Gastroesophageal sphincter (tissue), 4 donors: ENCODE measurements around the gene LDB3. TPM values are rescaled to one million over a fixed set of nuclear protein-coding genes. Genes with fewer than 3 reads are reported as not detected.

Source experiments
- ATAC-seq: fragments of 150-250 bp; one replicate; pipeline ENCODE4 v1.9.1; 2016; ENCODE audit warnings: mild to moderate bottlenecking, moderate library complexity
- H3K27ac ChIP-seq, 4 donors: fragments of 200-600 bp; sonication (generic) in 3 of 4; 1 replicate in 3 of 4; 2 replicates in 1 of 4; pipeline ENCODE4 v1.5.1; 2016 to 2019
- H3K27me3 ChIP-seq: fragments of 200-600 bp; sonication (generic); one replicate; pipeline ENCODE4 v1.5.1; 2019
- H3K36me3 ChIP-seq, 2 donors: fragments of 200-600 bp; sonication (generic); one replicate each; pipeline ENCODE4 v1.5.1; 2019; ENCODE audit warnings: control low read depth in 1 of 2
- H3K4me1 ChIP-seq, 3 donors: fragments of 200-600 bp; sonication (generic); 1 replicate in 2 of 3; 2 replicates in 1 of 3; pipeline ENCODE4 v1.5.1; 2016 to 2019; ENCODE audit warnings: control low read depth in 2 of 3
- H3K4me3 ChIP-seq, 2 donors: fragments of 200-600 bp; sonication (generic); one replicate each; pipeline ENCODE4 v1.5.1; 2019; ENCODE audit warnings: mild to moderate bottlenecking in 1 of 2, moderate library complexity in 1 of 2
- H3K9me3 ChIP-seq, 3 donors: fragments of 200-600 bp; sonication (generic); one replicate each; pipeline ENCODE4 v1.5.1; 2017 to 2019; ENCODE audit warnings: control low read depth in 2 of 3
- EP300 ChIP-seq: sonication (generic); formaldehyde crosslinking; IDR thresholded peaks from one replicate; pipeline ENCODE4 v1.6.1; 2017; ENCODE audit warnings: antibody characterized with exemption, mild to moderate bottlenecking
- POLR2A ChIP-seq, 2 donors: fragments of 450-650 bp; IDR thresholded peaks; one replicate each; pipeline ENCODE4 v1.6.1; 2017; ENCODE audit warnings: antibody characterized with exemption in 2 of 2, mild to moderate bottlenecking in 2 of 2, moderate library complexity in 1 of 2
- POLR2AphosphoS5 ChIP-seq: sonication (generic); formaldehyde crosslinking; IDR thresholded peaks from one replicate; pipeline ENCODE4 v1.6.1; 2017; ENCODE audit warnings: antibody characterized with exemption
- WGBS, 2 donors: methylation state at CpG; one replicate each; pipeline ENCODE4 v1.1.5; 2018; ENCODE audit warnings: low coverage in 1 of 2; 5-methylcytosine and 5-hydroxymethylcytosine counted together
- total RNA-seq, 4 donors: library from RNA; depleted of rRNA; stranded (reverse); fragments of >200 nt; gene quantifications; one replicate each; pipeline ENCODE4 v1.1.0, GENCODE V29; 2016
- TF ChIP-seq, protein P1 (sequence below), 4 experiments: fragments of 200-600 bp in 2 of 4; fragments of 450-650 bp in 2 of 4; sonication (generic) in 1 of 4; IDR thresholded peaks; one replicate each; pipeline ENCODE4 v1.5.1; 2017 to 2019; ENCODE audit warnings: antibody characterized with exemption in 4 of 4, mild to moderate bottlenecking in 2 of 4, moderate library complexity in 2 of 4

LDB3 gene
- total RNA-seq, 4 donors from 2014 or later, result 12.9 to 45.8 (median 18.6) TPM

GRCh38 chr10:86759073-86759672 is 90.9 kb downstream of the LDB3 start:
- TF ChIP-seq POLR2A (IDR thresholded peaks at IDR 0.05), result no peak
- no peak for TF ChIP-seq EP300
- TF ChIP-seq POLR2AphosphoS5, result no peak
- TF ChIP-seq, protein P1, sequence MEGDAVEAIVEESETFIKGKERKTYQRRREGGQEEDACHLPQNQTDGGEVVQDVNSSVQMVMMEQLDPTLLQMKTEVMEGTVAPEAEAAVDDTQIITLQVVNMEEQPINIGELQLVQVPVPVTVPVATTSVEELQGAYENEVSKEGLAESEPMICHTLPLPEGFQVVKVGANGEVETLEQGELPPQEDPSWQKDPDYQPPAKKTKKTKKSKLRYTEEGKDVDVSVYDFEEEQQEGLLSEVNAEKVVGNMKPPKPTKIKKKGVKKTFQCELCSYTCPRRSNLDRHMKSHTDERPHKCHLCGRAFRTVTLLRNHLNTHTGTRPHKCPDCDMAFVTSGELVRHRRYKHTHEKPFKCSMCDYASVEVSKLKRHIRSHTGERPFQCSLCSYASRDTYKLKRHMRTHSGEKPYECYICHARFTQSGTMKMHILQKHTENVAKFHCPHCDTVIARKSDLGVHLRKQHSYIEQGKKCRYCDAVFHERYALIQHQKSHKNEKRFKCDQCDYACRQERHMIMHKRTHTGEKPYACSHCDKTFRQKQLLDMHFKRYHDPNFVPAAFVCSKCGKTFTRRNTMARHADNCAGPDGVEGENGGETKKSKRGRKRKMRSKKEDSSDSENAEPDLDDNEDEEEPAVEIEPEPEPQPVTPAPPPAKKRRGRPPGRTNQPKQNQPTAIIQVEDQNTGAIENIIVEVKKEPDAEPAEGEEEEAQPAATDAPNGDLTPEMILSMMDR (IDR thresholded peaks at IDR 0.05), result no peak
- H3K4me3 ChIP-seq, result peak overlapping the region; percentile 68 to 85
- WGBS, 2 donors, result 9 to 13% methylated on average over 3 of the region's 3 CpGs
- no peaks in the 10 kb centered on the region for H3K36me3 ChIP-seq
- H3K4me1 ChIP-seq, result peaks cover 0 to 73% (median 0%) of the 10 kb centered on the region in 3 donors
- H3K9me3 ChIP-seq, result no peaks in the 10 kb centered on the region
- H3K27ac ChIP-seq, result peak overlapping the region; percentile 65 to 99 (median 97)
- no peak for ATAC-seq
- H3K27me3 ChIP-seq, result peaks cover 6% of the 10 kb centered on the region

DNA sequence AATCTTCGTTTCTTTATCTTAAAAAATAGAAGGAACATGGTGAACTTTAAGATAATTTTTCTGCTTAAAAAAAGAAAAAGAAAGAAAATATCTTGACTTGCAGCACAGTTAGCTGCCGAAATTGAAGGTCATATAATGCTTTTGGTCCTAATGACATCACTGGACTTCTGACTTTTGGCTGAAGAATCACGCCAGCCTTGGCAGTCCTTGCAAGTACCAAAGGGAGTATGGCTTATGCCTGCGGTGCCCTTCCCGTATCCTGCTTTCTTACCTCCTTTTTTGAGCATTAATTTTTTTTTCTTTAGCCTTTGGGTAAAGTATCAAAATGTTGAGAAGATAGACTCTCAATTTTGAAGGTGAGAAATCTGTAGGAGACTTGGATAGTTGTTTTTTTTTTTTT is 95.1 kb downstream of the LDB3 start:
- no peak for TF ChIP-seq EP300
- TF ChIP-seq, protein P1 (IDR thresholded peaks at IDR 0.05), result no peak
- no peak for TF ChIP-seq POLR2AphosphoS5
- TF ChIP-seq POLR2A (IDR thresholded peaks at IDR 0.05), result no peak
- no peak for ATAC-seq
- Histone ChIP-seq H3K27me3 (no peaks in the 10 kb centered on the region), H3K36me3 (no peaks in the 10 kb centered on the region), H3K4me3 (no peak overlapping the region), H3K4me1 (peaks cover 4 to 91% (median 4%) of the 10 kb centered on the region in 3 donors), H3K27ac (no peak overlapping the region), H3K9me3 (no peaks in the 10 kb centered on the region)
- WGBS, 2 donors, result 64 to 74% methylated on average over 5 of the region's 5 CpGs

- Histone ChIP-seq H3K4me1 (peaks cover 18 to 93% (median 19%) of the 10 kb centered on the region in 3 donors), H3K36me3 (no peaks in the 10 kb centered on the region), H3K27me3 (no peaks in the 10 kb centered on the region), H3K9me3 (no peaks in the 10 kb centered on the region), H3K4me3 (no peak overlapping the region), H3K27ac (no peak overlapping the region)
- TF ChIP-seq POLR2AphosphoS5 (no peak), EP300 (no peak), POLR2A (IDR thresholded peaks at IDR 0.05) (no peak)
- TF ChIP-seq, protein P1 (IDR thresholded peaks at IDR 0.05), result no peak
- ATAC-seq, result no peak
- 53 to 61% methylated on average over 2 of the region's 2 CpGs for WGBS, 2 donors
Observed at GRCh38 chr10:86765548-86765947, 97.2 kb downstream of the LDB3 start.

DNA sequence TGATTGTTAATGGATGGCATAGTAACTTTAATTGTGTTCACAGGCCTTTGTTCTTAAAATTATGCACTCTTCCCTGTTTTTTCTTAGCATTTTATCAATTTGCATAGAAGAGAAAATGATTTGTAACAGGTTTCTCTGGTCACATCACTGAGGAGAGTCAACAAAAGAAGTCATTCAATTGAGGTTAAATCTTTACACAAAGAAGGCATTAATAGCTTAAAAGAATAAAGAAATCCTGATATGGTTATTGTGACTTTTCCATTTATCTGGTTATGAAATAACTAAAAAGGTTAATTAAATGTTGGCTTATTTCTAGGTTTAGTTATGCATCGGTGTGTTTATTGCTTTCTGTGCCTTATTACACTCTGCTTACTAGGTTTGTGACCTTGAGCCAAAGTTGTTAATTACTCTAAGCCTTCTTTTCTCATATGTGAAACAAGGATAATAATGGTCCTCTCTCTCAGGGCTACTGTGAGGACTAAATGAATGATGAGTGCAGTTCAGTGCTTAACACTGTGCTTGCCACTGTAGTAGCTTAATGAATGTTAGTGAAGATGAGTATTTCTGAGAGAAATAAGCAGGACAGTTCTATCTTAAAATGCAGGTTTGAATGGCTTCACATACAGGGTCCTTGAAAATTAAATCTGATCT is 100.2 kb downstream of the LDB3 start:
- WGBS, 2 donors, result 50 to 67% methylated on average over 1 of the region's 1 CpG
- H3K4me3 ChIP-seq, result no peak overlapping the region
- ATAC-seq, result no peak
- H3K4me1 ChIP-seq, result peaks cover 18 to 85% (median 19%) of the 10 kb centered on the region in 3 donors
- TF ChIP-seq POLR2A (IDR thresholded peaks at IDR 0.05) (no peak), POLR2AphosphoS5 (no peak), EP300 (no peak)
- TF ChIP-seq, protein P1 (IDR thresholded peaks at IDR 0.05), result no peak
- H3K27me3 ChIP-seq, result no peaks in the 10 kb centered on the region
- H3K9me3 ChIP-seq, result no peaks in the 10 kb centered on the region
- H3K27ac ChIP-seq, result no peak overlapping the region
- no peaks in the 10 kb centered on the region for H3K36me3 ChIP-seq

DNA sequence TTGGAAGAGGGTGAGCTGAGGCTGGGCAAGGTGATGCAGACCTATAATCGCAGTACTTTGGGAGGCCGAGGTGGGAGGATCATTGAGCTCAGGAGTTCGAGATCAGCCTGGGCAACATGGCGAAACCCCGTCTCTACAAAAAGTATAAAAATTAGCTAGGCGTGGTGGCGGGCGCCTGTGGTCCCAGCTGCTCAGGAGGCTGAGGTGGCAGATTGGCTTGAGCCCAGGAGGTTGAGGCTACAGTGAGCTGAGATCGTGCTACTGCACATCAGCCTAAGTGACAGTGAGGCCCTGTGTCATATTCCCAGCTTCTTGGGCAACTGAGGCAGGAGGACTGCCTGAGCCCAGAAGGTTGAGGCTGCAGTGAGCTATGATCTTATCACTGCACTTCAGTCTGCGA is 101.7 kb downstream of the LDB3 start:
- 86 to 93% methylated on average over 8 to 9 of the region's 10 CpGs for WGBS, 2 donors
- no peak for ATAC-seq
- no peak overlapping the region for H3K4me3 ChIP-seq
- peaks cover 19 to 87% (median 21%) of the 10 kb centered on the region in 3 donors for H3K4me1 ChIP-seq
- TF ChIP-seq POLR2AphosphoS5 (no peak), EP300 (no peak), POLR2A (IDR thresholded peaks at IDR 0.05) (no peak)
- TF ChIP-seq, protein P1 (IDR thresholded peaks at IDR 0.05), result no peak
- H3K9me3 ChIP-seq, result no peaks in the 10 kb centered on the region
- no peak overlapping the region for H3K27ac ChIP-seq
- no peaks in the 10 kb centered on the region for H3K27me3 ChIP-seq
- no peaks in the 10 kb centered on the region for H3K36me3 ChIP-seq
